Endometrium (tissue), 2 donors: ENCODE results near the gene FAM89B.

Experiments used
- FAIRE-seq: peaks from 2 replicates; lab custom pipeline; 2012; peaks lifted over from hg19 to GRCh38; lab: Jason Lieb, UNC
- donor health status: control.
- donor health status: control.

FAM89B gene

GRCh38 chr11:65538915-65539743, 33.2 kb upstream of the FAM89B start:
- no peak for FAIRE-seq

- no peak for FAIRE-seq
Measured at GRCh38 chr11:65539744-65540289, 32.5 kb upstream of the FAM89B start.

GRCh38 chr11:65540290-65541092, 31.8 kb upstream of the FAM89B start:
- FAIRE-seq: no peak

GRCh38 chr11:65541093-65541982, 31.0 kb upstream of the FAM89B start:
- no peak for FAIRE-seq

GRCh38 chr11:65542738-65543390, 29.5 kb upstream of the FAM89B start:
- FAIRE-seq: no peak

- no peak for FAIRE-seq
Measured at GRCh38 chr11:65545853-65546216, 26.5 kb upstream of the FAM89B start.

GRCh38 chr11:65546217-65546958, 25.9 kb upstream of the FAM89B start:
- no peak for FAIRE-seq

GRCh38 chr11:65547446-65548125, 24.8 kb upstream of the FAM89B start:
- FAIRE-seq: no peak

GRCh38 chr11:65548395-65548794, 23.9 kb upstream of the FAM89B start:
- FAIRE-seq: no peak

GRCh38 chr11:65549096-65549495, 23.2 kb upstream of the FAM89B start:
- FAIRE-seq: no peak

GRCh38 chr11:65551572-65552387, 20.6 kb upstream of the FAM89B start:
- no peak for FAIRE-seq

- no peak for FAIRE-seq
Measured at GRCh38 chr11:65552388-65552951, 19.9 kb upstream of the FAM89B start.

- no peak for FAIRE-seq
Measured at GRCh38 chr11:65553301-65554001, 18.9 kb upstream of the FAM89B start.

GRCh38 chr11:65554057-65554818, 18.1 kb upstream of the FAM89B start:
- FAIRE-seq: no peak

GRCh38 chr11:65554842-65555430, 17.4 kb upstream of the FAM89B start:
- no peak for FAIRE-seq

- FAIRE-seq: no peak
Measured at GRCh38 chr11:65555693-65556231, 16.6 kb upstream of the FAM89B start.
